Neural cell (in vitro differentiated cells): ENCODE measurements around the gene PTH1R. TPM values are rescaled to one million over a fixed set of nuclear protein-coding genes. Genes with fewer than 3 reads are reported as not detected.
A peak's percentile ranks its signal among the peaks of the same experiment; 100 is the strongest.
"Not testable (repeated sequence)": the region's sequence is repeated elsewhere in the genome, so short reads cannot be mapped to it uniquely, and the experiment has no call there.

Experiments used
- H2AFZ ChIP-seq: fragments of 200-600, 300-800 bp; sonication (generic), shearing (Covaris generic); 2 replicates; pipeline ENCODE4 v1.6.0; 2014; ENCODE audit warnings: low read depth, mild to moderate bottlenecking, antibody characterized with exemption, low read length, moderate library complexity
- H3F3A ChIP-seq: fragments of 200-600 bp; shearing (Covaris generic); 2 replicates; pipeline ENCODE4 v1.6.1; 2016; ENCODE audit warnings: mild to moderate bottlenecking, moderate library complexity, mixed read lengths, antibody characterized with exemption, low read length; ENCODE audit not compliant: insufficient read depth, poor library complexity, severe bottlenecking
- H3K27ac ChIP-seq: fragments of 200-600, 300-800 bp; sonication (generic), shearing (Covaris generic); 2 replicates; pipeline ENCODE4 v1.5.1; 2014; ENCODE audit warnings: mild to moderate bottlenecking, low read length, moderate library complexity
- H3K27me3 ChIP-seq: fragments of 300-800, 200-600 bp; sonication (generic), shearing (Covaris generic); 2 replicates; pipeline ENCODE4 v1.6.0; 2014; ENCODE audit warnings: mild to moderate bottlenecking, low read depth, low read length, moderate library complexity; ENCODE audit not compliant: insufficient read depth
- H3K36me3 ChIP-seq: fragments of 300-800, 200-600 bp; sonication (generic), shearing (Covaris generic); 2 replicates; pipeline ENCODE4 v1.5.1; 2014; ENCODE audit warnings: mild to moderate bottlenecking, antibody characterized with exemption, low read length, moderate library complexity; ENCODE audit not compliant: insufficient read depth
- H3K4me2 ChIP-seq: fragments of 300-800, 200-600 bp; sonication (generic), shearing (Covaris generic); 2 replicates; pipeline ENCODE4 v1.6.0; 2014; ENCODE audit warnings: mild to moderate bottlenecking, low read length
- H3K4me3 ChIP-seq: fragments of 300-800, 200-600 bp; sonication (generic), shearing (Covaris generic); 2 replicates; pipeline ENCODE4 v1.5.1; 2014; ENCODE audit warnings: mild to moderate bottlenecking, low read length, moderate library complexity
- H3K79me2 ChIP-seq: fragments of 200-600 bp; shearing (Covaris generic); replicated peaks from 2 replicates; pipeline ENCODE4 v1.6.0; 2014; ENCODE audit warnings: mild to moderate bottlenecking, low read length, moderate library complexity; ENCODE audit not compliant: insufficient read depth
- H3K9ac ChIP-seq: fragments of 300-800, 200-600 bp; sonication (generic), shearing (Covaris generic); 2 replicates; pipeline ENCODE4 v1.6.1; 2016; ENCODE audit warnings: mild to moderate bottlenecking, low read length, mixed read lengths
- H3K9me2 ChIP-seq: fragments of 200-600 bp; shearing (Covaris generic); 2 replicates; pipeline ENCODE4 v1.6.1; 2016; ENCODE audit warnings: mild to moderate bottlenecking, low read length, mixed read lengths; ENCODE audit not compliant: insufficient read depth
- H3K9me3 ChIP-seq: fragments of 200-600, 300-800 bp; sonication (generic), shearing (Covaris generic); 2 replicates; pipeline ENCODE4 v1.6.1; 2016; ENCODE audit warnings: mild to moderate bottlenecking, mixed run types, low read length, moderate library complexity, mixed read lengths
- H4K20me1 ChIP-seq: fragments of 200-600 bp; shearing (Covaris generic); 2 replicates; pipeline ENCODE4 v1.6.1; 2016; ENCODE audit warnings: mild to moderate bottlenecking, mixed run types; ENCODE audit not compliant: insufficient read depth
- CTCF ChIP-seq: fragments of 450-650 bp; IDR thresholded peaks from 2 replicates; pipeline ENCODE4 v1.5.1; 2014; ENCODE audit warnings: antibody characterized with exemption, mild to moderate bottlenecking, moderate library complexity; ENCODE audit not compliant: poor library complexity, severe bottlenecking
- EP300 ChIP-seq: fragments of 450-650 bp; conservative IDR thresholded peaks from 2 replicates; pipeline ENCODE4 v1.6.1; 2014; ENCODE audit warnings: antibody characterized with exemption, mild to moderate bottlenecking, moderate library complexity; ENCODE audit not compliant: poor library complexity, severe bottlenecking
- EZH2 ChIP-seq: fragments of 200-600, 300-800 bp; shearing (Covaris generic), sonication (generic); IDR thresholded peaks from 2 replicates; pipeline ENCODE4 v1.6.1; 2014; ENCODE audit warnings: antibody characterized with exemption, low read length, borderline replicate concordance, mild to moderate bottlenecking; ENCODE audit not compliant: insufficient read depth, poor library complexity, severe bottlenecking
- MXI1 ChIP-seq: fragments of 450-650 bp; conservative IDR thresholded peaks from 2 replicates; pipeline ENCODE4 v1.6.1; 2014; ENCODE audit warnings: antibody characterized with exemption, mild to moderate bottlenecking; ENCODE audit not compliant: poor library complexity, severe bottlenecking
- POLR2AphosphoS5 ChIP-seq: IDR thresholded peaks from 2 replicates; pipeline ENCODE4 v1.6.1; 2012
- RAD21 ChIP-seq: fragments of 450-650 bp; conservative IDR thresholded peaks from 2 replicates; pipeline ENCODE4 v1.6.1; 2014; ENCODE audit warnings: antibody characterized with exemption, mild to moderate bottlenecking, moderate library complexity
- SMC3 ChIP-seq: fragments of 450-650 bp; conservative IDR thresholded peaks from 2 replicates; pipeline ENCODE4 v1.6.1; 2014; ENCODE audit warnings: antibody characterized with exemption, mild to moderate bottlenecking, moderate library complexity; ENCODE audit not compliant: poor library complexity
- TAF1 ChIP-seq: IDR thresholded peaks from 2 replicates; pipeline ENCODE4 v1.6.1; 2012; ENCODE audit warnings: low read depth
- polyA plus RNA-seq: library from polyadenylated mRNA; depleted of rRNA; stranded (reverse); fragments of >200 nt; gene quantifications from 2 replicates; pipeline ENCODE4 v1.2.3, GENCODE V29; 2014
- TF ChIP-seq, protein P1 (sequence below): IDR thresholded peaks from 2 replicates; pipeline ENCODE4 v1.6.1; 2012; ENCODE audit warnings: borderline replicate concordance

Gene PTH1R
- polyA plus RNA-seq, 1 donor from 2014 or later = not detected

GRCh38 chr3:46908986-46909534 is 31.5 kb downstream of the PTH1R start:
- Histone ChIP-seq H4K20me1 (no peaks in the 10 kb centered on the region), H3K4me2 (no peak overlapping the region), H3K9me3 (no peaks in the 10 kb centered on the region), H3K9ac (no peak overlapping the region), H3K9me2 (no peaks in the 10 kb centered on the region), H3K36me3 (no peaks in the 10 kb centered on the region), H3K4me3 (no peak overlapping the region), H3K27me3 (no peaks in the 10 kb centered on the region), H3K79me2 (no peaks in the 10 kb centered on the region), H3K27ac (no peak overlapping the region), H2AFZ (no peak overlapping the region), H3F3A (no peaks in the 10 kb centered on the region)
- TF ChIP-seq SMC3 = no peak

- Histone ChIP-seq H3K9me3 (no peaks in the 10 kb centered on the region), H3K27ac (no peak overlapping the region), H3K36me3 (no peaks in the 10 kb centered on the region), H3K9ac (no peak overlapping the region), H3F3A (no peaks in the 10 kb centered on the region), H2AFZ (no peak overlapping the region), H3K9me2 (no peaks in the 10 kb centered on the region), H4K20me1 (no peaks in the 10 kb centered on the region), H3K4me3 (no peak overlapping the region), H3K27me3 (no peaks in the 10 kb centered on the region), H3K79me2 (no peaks in the 10 kb centered on the region), H3K4me2 (no peak overlapping the region)
- TF ChIP-seq POLR2AphosphoS5 (no peak), CTCF (peak; percentile 81), SMC3 (peak; percentile 82), RAD21 (peak; percentile 77)
These were observed 32.1 kb downstream of the PTH1R start for GRCh38 chr3:46909535-46910161.

- H3K27me3 ChIP-seq = no peaks in the 10 kb centered on the region
- H3K9me3 ChIP-seq = no peaks in the 10 kb centered on the region
- no peak overlapping the region for H3K27ac ChIP-seq
- TF ChIP-seq SMC3 = no peak
- TF ChIP-seq TAF1 = no peak
- no peak for TF ChIP-seq EZH2
- no peak for TF ChIP-seq RAD21
- no peak for TF ChIP-seq POLR2AphosphoS5
- TF ChIP-seq MXI1 = no peak
- TF ChIP-seq EP300 = no peak
- TF ChIP-seq CTCF = no peak
- TF ChIP-seq, protein P1, sequence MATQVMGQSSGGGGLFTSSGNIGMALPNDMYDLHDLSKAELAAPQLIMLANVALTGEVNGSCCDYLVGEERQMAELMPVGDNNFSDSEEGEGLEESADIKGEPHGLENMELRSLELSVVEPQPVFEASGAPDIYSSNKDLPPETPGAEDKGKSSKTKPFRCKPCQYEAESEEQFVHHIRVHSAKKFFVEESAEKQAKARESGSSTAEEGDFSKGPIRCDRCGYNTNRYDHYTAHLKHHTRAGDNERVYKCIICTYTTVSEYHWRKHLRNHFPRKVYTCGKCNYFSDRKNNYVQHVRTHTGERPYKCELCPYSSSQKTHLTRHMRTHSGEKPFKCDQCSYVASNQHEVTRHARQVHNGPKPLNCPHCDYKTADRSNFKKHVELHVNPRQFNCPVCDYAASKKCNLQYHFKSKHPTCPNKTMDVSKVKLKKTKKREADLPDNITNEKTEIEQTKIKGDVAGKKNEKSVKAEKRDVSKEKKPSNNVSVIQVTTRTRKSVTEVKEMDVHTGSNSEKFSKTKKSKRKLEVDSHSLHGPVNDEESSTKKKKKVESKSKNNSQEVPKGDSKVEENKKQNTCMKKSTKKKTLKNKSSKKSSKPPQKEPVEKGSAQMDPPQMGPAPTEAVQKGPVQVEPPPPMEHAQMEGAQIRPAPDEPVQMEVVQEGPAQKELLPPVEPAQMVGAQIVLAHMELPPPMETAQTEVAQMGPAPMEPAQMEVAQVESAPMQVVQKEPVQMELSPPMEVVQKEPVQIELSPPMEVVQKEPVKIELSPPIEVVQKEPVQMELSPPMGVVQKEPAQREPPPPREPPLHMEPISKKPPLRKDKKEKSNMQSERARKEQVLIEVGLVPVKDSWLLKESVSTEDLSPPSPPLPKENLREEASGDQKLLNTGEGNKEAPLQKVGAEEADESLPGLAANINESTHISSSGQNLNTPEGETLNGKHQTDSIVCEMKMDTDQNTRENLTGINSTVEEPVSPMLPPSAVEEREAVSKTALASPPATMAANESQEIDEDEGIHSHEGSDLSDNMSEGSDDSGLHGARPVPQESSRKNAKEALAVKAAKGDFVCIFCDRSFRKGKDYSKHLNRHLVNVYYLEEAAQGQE = no peak
- H3F3A ChIP-seq = no peaks in the 10 kb centered on the region
- H3K9ac ChIP-seq = no peak overlapping the region
- H3K36me3 ChIP-seq = no peaks in the 10 kb centered on the region
- H3K9me2 ChIP-seq = no peaks in the 10 kb centered on the region
- no peak overlapping the region for H3K4me3 ChIP-seq
- H3K79me2 ChIP-seq = no peaks in the 10 kb centered on the region
- H2AFZ ChIP-seq = no peak overlapping the region
- H3K4me2 ChIP-seq = no peak overlapping the region
- H4K20me1 ChIP-seq = no peaks in the 10 kb centered on the region
These were observed 32.7 kb downstream of the PTH1R start for GRCh38 chr3:46910166-46910760.

- not testable (repeated sequence) for H4K20me1 ChIP-seq, H3K4me3 ChIP-seq, H3K79me2 ChIP-seq, H3K27me3 ChIP-seq, H3K27ac ChIP-seq, H2AFZ ChIP-seq, H3F3A ChIP-seq, H3K9me2 ChIP-seq, H3K4me2 ChIP-seq, H3K9me3 ChIP-seq, H3K9ac ChIP-seq, H3K36me3 ChIP-seq
These were observed 33.4 kb downstream of the PTH1R start for GRCh38 chr3:46910914-46911313.
